ENCODE measurements around the gene RSAD2. TPM values are rescaled to one million over a fixed set of nuclear protein-coding genes. Genes with fewer than 3 reads are reported as not detected.
"Not testable (repeated sequence)": the region's sequence is repeated elsewhere in the genome, so short reads cannot be mapped to it uniquely, and the experiment has no call there.

The RSAD2 gene
- total RNA-seq, 1 donor from 2014 or later, result 0.67 TPM

- ATAC-seq (ENCODE audit: low read depth) (no peak), DNase-seq (no peak)
- H3K9me3 Mint-ChIP-seq, result peaks cover 22% of the 10 kb centered on the region
- no peak overlapping the region for H3K4me3 Mint-ChIP-seq
- H3K36me3 Mint-ChIP-seq (ENCODE audit: low read depth), result peaks cover 47% of the 10 kb centered on the region
- H3K27ac Mint-ChIP-seq, result no peak overlapping the region
- TF ChIP-seq, protein P1, sequence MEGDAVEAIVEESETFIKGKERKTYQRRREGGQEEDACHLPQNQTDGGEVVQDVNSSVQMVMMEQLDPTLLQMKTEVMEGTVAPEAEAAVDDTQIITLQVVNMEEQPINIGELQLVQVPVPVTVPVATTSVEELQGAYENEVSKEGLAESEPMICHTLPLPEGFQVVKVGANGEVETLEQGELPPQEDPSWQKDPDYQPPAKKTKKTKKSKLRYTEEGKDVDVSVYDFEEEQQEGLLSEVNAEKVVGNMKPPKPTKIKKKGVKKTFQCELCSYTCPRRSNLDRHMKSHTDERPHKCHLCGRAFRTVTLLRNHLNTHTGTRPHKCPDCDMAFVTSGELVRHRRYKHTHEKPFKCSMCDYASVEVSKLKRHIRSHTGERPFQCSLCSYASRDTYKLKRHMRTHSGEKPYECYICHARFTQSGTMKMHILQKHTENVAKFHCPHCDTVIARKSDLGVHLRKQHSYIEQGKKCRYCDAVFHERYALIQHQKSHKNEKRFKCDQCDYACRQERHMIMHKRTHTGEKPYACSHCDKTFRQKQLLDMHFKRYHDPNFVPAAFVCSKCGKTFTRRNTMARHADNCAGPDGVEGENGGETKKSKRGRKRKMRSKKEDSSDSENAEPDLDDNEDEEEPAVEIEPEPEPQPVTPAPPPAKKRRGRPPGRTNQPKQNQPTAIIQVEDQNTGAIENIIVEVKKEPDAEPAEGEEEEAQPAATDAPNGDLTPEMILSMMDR (IDR thresholded peaks at IDR 0.05), result no peak
- ChIA-PET POLR2A (no interaction called here), CTCF (no interaction called here)
- no peaks in the 10 kb centered on the region for H3K27me3 Mint-ChIP-seq
- no peaks in the 10 kb centered on the region for H3K4me1 Mint-ChIP-seq
- intact Hi-C loops (cut with micrococcal nuclease), result no loop called here
Measured at GRCh38 chr2:6855860-6856547, 21.6 kb upstream of the RSAD2 start.

GRCh38 chr2:6856548-6856920, 21.0 kb upstream of the RSAD2 start:
- Mint-ChIP-seq H3K4me3 (no peak overlapping the region), H3K27ac (no peak overlapping the region), H3K27me3 (no peaks in the 10 kb centered on the region), H3K9me3 (peaks cover 22% of the 10 kb centered on the region), H3K4me1 (no peaks in the 10 kb centered on the region), H3K36me3 (ENCODE audit: low read depth) (peaks cover 46% of the 10 kb centered on the region)
- ChIA-PET CTCF (no interaction called here), POLR2A (no interaction called here)
- TF ChIP-seq, protein P1 (IDR thresholded peaks at IDR 0.05), result no peak
- DNase-seq, result no peak
- intact Hi-C loops (cut with micrococcal nuclease), result no loop called here
- ATAC-seq (ENCODE audit: low read depth), result no peak

GRCh38 chr2:6858466-6859027, 19.0 kb upstream of the RSAD2 start:
- Mint-ChIP-seq H3K9me3 (peaks cover 22% of the 10 kb centered on the region), H3K36me3 (ENCODE audit: low read depth) (peaks cover 39% of the 10 kb centered on the region)
- DNase-seq; H3K4me1 Mint-ChIP-seq; CTCF ChIA-PET; POLR2A ChIA-PET; H3K27ac Mint-ChIP-seq; H3K27me3 Mint-ChIP-seq; ATAC-seq (ENCODE audit: low read depth); intact Hi-C loops (cut with micrococcal nuclease); H3K4me3 Mint-ChIP-seq: not testable (repeated sequence)

DNA sequence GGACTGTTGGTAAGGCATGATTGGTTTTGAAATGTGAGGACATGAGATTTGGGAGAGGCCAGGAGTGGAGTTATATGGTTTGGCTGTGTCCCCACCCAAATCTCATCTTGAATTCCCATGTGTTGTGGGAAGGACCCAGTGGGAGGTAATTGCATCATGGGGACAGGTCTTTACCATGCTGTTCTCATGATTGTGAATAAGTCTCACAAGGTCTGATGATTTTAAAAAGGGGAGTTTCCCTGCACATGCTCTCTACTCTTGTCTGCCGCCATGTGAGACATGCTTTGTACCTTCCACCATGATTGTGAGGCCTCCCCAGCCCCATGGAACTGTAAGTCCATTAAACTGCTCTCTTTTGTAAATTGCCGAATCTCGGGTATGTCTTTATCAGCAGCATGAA, 17.3 kb upstream of the RSAD2 start:
- TF ChIP-seq, protein P1 (IDR thresholded peaks at IDR 0.05), result no peak
- Mint-ChIP-seq H3K4me3 (no peak overlapping the region), H3K9me3 (peaks cover 22% of the 10 kb centered on the region), H3K27me3 (no peaks in the 10 kb centered on the region), H3K4me1 (peaks cover 2% of the 10 kb centered on the region), H3K27ac (no peak overlapping the region), H3K36me3 (ENCODE audit: low read depth) (peaks cover 35% of the 10 kb centered on the region)
- ATAC-seq (ENCODE audit: low read depth), result no peak
- ChIA-PET CTCF (no interaction called here), POLR2A (no interaction called here)
- DNase-seq, result no peak
- intact Hi-C loops (cut with micrococcal nuclease), result no loop called here

- DNase-seq, result no peak
- no peaks in the 10 kb centered on the region for H3K27me3 Mint-ChIP-seq
- H3K4me1 Mint-ChIP-seq, result peaks cover 11% of the 10 kb centered on the region
- ATAC-seq (ENCODE audit: low read depth), result no peak
- peaks cover 12% of the 10 kb centered on the region for H3K9me3 Mint-ChIP-seq
- H3K27ac Mint-ChIP-seq, result no peak overlapping the region
- ChIA-PET POLR2A (no interaction called here), CTCF (no interaction called here)
- no peak overlapping the region for H3K4me3 Mint-ChIP-seq
- TF ChIP-seq, protein P1 (IDR thresholded peaks at IDR 0.05), result no peak
- intact Hi-C loops (cut with micrococcal nuclease), result no loop called here
- H3K36me3 Mint-ChIP-seq (ENCODE audit: low read depth), result peaks cover 20% of the 10 kb centered on the region
Measured at GRCh38 chr2:6863792-6864191, 13.8 kb upstream of the RSAD2 start.

Data from activated B cell treated with CpG ODN at 0.5 μM for 24 hours (primary cell).